GM18517 (cell line): ENCODE results near the gene RBMS3.

Experiments used
- ATAC-seq: cut with Tn5 transposase; IDR thresholded peaks from one replicate; pipeline ENCODE4 v1.9.1; 2021; ENCODE audit warnings: mild to moderate bottlenecking, moderate library complexity; ENCODE audit not compliant: unreplicated experiment

Gene RBMS3

DNA sequence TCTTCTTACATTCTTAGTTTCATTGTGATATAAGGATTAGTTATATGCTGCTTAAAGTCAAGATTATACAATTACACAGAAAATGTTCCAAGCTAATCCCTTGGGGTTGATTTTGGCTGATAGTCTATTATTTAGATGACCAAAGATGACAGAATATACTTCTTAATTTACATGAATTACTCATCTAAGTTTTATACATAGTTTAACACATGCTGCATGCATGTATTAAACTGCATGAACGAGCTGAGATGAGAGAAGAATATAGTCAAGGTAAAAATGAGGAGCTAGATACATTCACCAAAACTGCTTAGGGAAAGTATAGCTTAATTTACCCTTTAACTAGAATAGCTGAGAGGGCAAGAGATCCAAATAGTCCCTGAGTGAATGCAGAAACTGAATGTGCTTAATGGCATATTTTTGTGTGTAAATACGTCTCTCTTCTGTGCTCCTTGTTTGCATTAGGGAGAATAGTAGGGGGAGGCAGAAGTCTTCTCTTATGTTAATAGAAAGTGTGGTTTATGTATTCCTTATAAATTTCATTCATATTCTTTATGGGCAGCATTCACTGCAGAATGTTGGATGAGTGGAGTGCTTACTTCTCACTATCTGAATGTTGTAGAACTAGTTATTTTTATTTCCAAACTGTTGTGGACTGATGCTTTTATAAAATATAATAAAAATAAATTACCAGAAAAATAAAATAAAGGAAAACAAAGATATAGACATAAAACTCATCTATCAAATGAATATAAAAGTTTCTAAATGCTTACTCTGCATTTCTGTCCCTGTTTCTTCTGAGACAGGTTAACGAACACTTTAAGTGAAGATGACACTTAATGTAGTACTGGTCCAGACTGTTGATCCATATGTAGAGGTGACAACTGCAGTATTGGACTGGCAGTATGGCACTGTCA lies 327.8 kb downstream of the RBMS3 start:
- ATAC-seq, result no peak

DNA sequence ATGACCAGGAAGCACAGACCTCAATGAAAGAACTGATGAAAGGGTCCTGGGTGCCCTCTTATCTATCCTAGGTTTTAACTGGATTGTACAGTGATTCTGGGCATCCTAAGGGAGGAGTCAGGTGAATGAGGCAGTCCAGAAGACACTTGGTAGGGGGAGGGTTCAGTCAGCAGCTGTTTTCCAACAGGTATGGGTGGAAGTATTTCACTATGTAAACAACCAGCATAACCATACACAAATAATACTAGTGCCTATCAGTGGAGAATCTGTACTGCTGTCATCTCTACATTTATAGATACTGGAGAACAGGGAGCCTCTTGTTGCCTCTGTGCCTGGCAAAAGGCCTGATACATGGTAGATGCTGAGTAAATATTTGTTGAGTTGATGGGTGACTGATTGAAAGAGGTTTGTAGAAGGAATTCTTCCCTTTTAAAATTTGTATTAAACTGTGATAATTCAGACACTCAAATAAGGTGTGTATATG lies 328.5 kb downstream of the RBMS3 start:
- ATAC-seq, result no peak

DNA sequence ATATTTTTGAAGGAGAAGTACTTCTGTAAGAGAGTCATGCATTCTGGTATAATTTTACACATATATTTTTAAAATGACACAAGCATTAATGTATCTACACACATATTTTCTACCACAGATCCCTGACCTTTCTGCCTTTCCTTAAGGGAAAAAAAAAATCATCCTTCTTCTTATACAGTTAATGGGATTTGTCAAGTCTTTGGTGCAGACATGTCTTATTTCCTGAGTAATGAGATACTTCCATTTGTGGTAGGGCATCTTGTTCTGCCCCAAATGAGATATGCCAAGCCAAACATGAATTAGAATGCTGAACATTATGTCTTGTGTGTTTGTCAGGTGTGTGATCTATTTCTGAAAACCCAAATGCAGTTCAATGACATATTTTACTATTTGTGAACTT lies 329.9 kb downstream of the RBMS3 start:
- ATAC-seq, result no peak

DNA sequence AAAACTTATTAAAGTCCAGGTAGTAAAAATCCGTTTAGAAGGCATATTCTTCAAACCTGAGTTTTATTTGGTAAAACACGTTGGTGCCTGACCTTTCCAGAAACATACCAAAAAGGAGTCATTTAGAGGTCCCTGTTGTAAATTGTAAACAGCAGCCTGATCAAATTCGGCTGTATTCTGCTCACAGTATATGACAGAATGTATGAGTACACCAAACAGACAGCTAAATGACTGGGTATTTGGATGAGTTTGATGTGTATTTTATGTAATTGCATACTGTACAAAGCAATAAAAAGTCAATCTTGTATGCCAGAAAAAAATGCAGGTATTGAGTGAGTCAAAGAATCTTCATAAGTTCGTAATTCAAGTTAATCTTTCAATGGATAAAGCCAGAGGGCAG lies 330.4 kb downstream of the RBMS3 start:
- ATAC-seq, result no peak

DNA sequence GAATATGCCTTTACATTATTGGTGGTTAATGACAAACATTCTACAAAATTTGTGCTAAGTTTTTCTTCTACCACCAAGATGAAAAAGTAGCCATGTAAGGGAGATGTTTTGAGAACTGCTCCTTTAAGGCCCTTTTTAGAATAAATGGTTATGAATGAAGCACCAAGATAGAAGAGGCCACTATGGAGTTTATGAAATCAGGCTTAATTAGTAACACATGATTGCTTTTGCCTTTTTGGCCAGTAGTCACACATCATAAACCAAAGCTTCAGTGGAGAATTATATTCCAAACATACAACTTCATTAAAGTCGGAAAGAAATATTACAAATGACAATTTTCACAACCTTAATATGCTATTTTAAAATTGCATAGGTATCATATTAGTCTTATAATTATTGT lies 331.7 kb downstream of the RBMS3 start:
- no peak for ATAC-seq

DNA sequence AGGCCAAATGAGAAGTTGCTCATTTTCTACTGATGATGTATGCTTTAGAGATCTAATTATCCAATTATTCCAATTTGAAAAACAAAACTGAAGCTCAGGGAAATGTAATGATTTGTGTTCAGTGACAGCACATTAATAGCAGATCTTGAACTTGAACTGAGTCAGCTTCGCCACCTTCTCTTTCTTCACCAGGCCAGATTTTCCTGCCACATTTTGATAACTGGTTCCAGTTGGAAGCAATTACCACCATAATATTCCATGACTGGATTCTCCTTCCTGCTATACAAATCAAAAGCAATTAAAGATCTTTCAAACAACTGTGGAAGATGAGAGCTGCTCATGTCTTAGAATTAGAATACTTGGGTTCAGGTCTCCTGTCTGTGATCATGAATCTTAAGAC lies 334.1 kb downstream of the RBMS3 start:
- ATAC-seq, result no peak

DNA sequence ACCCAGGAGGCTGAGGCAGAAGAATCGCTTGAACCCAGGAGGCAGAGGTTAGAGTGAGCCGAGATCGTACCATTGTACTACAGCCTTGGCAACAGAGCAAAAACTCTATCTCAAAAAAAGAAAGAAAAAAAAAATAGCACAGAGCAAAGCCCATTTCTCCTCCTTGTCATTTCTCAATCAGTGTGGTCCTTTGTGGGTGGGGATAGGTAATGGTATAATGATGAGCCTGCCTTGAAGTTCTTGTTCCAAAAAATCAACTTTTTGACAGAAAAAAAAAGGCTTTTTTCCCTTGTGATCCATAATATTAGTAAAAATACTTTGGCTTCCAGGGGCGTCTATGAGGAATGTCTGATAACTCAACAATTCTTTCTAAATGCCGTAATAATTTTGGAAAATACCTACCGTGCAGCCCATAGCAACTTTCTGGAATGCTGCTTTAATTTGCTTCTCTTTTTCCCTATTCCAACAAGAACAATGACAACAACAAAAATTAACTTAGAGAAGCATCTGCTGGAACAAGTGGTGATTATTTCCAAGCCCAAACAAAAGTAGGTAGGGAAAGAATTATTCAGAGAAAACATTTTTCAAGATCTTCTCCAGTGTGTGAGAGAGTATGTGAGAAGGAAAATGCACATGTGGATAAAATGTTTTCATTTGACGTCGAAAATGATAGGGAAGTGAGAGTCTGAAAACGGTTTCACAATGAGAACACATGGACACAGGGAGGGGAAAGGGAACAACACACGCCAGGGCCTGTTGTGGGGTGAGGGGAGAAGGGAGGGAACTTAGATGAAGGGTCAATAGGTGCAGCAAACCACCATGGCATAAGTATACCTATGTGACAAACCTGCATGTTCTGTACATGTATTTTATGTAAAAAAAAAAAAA lies 337.8 kb downstream of the RBMS3 start:
- ATAC-seq, result no peak

DNA sequence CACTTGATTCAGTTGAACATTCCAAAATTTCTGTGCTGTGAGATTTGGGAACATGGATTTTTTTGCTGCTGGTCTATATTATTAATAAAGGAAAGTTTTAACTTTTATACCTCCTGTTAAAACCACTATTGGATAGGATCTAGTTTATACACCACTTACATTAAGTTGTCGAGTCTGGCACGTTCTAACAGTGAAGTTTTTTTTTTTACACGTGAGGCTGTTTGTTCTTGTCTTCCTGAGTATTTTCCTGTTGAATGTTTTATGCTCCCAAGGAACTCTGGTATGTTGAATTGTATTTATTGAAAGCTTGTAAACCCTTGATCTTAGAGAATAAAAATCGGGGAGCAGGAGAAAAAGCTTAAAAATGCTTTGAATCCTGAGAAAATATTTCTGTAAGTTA lies 338.8 kb downstream of the RBMS3 start:
- ATAC-seq, result no peak

DNA sequence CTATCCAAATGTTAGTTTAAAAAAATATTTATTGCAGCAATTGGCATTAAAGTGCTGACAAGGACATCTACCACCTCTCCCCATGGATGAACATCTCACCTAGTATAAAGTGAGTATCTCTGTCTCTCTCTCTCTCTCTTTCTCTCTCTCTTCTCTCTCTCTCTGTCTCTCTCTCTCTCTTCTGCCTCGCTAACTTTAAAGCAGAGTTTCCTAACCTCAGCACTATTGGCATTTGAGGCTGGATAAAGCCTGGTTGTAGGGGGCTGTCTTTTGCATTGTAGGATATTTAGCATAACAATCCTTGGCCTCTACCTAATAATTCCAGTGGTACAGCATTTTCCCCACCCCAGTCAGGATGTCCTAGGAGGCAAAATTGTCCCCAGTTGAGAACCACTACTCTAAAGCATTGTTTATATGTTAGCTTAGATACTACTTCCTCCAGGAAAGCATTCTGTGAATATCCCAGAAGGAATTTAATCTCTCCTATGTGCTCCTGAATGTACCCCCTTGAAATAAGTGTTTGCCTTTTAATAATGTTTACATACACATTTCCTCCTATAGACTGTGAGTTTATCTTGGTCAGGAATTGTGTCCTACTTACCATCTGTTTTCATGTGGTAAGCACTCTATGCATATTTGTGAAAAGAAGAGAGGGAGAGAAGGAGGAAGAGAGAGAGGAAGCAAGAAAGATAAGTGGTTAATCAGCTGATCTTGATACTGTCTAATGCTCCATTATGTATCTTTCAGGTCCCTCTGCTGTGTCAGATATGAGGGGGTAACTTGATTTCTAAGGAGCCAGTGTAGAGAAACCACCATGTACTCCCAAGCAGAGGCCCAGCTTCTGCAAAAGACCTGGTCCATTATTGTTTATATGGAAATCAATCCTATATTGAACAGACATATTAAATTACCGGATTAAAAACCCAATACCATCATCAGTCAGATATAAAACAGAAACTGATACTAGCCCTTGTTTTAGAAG lies 346.6 kb downstream of the RBMS3 start:
- no peak for ATAC-seq

DNA sequence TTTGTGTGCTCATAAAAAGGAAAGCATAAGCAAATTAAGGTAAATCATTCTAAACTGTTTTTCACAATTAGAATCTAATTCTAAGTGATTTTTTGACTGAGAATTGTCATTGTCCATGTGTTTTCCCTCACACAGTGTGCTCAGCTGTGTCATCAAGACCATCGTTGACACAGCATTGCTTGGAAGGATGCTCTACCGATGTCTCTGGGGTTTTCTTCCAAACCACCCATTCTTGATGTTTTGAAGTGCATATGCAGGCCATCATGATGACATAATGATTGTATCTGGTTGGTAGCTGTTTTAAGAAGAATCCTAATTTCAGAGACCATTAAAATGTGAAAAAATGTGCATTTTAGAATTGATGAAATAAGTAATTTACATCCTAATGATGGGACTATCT lies 347.9 kb downstream of the RBMS3 start:
- ATAC-seq, result no peak

DNA sequence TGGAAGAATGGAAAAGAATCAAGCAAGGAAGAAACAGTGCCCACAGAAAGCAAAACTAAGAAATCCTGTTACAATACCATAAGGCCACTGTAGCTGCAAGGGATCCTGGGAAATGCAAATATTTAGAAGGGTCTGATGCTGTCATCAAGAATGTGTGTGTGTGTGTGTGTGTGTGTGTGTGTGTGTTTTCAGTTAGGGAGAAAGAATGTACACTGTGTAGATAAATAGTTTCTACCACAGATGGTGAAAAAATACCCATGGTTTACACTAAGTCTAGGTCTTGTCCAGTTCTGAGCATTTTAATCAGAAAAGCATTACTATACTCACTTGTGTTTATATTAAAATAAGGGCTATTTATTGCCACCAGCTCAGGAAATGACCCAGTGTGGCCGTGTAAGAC lies 355.0 kb downstream of the RBMS3 start:
- no peak for ATAC-seq

DNA sequence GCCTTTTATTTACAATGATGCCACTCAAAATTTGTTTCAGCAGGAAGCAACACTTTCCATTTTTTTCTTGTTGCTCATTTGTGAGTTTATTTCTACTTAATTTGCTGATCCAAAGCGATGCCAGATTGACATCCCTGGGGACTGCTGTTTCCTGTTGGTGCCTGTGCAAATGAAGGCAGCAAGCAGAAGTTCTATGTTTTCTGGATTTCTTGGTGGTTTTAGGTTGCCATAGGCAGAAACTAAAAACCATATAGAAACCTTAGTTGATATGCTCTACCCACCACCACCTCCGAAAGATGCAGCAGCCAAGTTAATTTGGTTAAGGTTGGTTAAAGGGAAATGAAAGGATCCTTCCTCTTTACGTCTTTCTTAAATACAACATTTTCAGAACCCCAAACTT lies 356.2 kb downstream of the RBMS3 start:
- no peak for ATAC-seq

DNA sequence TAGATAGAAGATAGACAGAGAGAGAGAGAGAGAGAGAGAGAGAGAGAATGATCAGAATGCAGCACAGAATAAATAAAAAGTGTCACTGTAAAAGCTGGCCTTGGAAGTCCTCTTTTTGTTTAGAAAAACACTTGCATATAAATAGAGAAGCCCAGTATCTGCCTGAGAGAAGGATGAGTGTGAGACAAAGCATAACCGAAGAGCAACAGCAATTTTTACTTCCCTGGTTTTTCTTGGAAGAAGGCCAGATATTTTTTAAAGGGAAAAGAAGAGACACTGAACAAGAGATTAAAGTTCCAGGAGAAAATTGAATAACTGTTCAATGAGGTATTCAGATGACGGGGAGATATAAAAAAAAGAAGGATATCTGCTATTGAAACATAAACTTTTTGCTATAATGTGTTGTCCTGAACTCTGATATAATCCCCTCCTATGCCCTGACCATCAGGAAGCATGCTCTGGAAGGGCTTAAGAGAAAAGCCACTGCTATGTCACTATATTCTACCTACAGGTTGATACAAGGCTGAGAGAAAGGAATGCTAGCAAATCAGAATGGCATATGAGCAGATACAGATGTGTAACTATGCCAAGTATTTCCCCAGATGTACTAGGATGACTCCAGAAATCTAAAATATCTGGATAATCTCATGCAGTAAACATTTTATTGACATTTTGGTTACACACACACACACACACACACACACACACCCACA lies 358.9 kb downstream of the RBMS3 start:
- ATAC-seq, result no peak

DNA sequence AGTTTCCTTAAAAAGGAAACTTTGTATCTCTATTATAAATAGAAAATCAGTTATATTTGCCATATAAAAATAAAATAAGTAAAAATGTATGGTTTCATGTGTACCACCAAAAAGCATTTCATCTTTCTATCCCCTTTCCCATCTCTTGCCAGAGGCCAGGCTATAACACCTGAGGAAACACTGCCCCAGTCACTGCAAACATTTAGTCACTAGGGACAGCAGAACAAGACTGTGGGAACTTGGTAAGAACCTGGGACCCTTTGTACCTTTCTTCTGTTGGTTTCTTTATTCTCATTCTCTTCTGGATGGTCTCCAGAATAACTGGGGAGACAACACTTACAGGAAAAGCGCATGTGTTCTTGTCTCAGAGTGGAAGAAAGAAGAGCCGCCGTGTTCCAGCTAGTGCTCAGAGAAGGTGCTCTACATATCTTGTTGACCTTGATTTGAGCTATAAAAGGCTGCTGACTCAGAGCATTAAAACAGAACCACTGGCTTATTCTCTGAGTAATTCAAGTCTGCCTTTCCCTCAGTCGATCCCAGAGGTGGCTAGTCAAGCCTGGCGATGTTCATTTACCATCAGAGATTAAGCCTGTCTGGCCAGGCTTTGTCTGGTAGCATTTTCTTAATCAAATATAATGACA lies 361.6 kb downstream of the RBMS3 start:
- ATAC-seq, result no peak

DNA sequence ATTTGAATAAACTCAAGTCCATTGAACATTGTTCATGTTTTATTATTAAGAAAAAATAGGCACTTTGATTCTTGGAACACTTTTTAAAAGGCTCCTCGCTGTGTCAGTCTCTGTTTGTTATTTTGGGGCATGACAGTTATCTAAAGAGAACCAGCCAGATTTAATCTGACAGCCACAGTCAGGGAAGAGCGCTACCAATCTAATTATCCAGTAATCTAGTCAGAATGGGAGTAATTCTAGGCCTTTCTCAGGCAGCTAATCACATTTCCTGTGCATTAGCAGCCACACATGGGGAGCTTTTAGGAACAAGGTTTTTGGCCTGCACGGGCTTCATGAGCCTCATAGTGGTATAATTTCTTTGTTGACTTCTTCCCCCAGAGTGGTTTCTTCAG lies 362.2 kb downstream of the RBMS3 start:
- ATAC-seq, result no peak

DNA sequence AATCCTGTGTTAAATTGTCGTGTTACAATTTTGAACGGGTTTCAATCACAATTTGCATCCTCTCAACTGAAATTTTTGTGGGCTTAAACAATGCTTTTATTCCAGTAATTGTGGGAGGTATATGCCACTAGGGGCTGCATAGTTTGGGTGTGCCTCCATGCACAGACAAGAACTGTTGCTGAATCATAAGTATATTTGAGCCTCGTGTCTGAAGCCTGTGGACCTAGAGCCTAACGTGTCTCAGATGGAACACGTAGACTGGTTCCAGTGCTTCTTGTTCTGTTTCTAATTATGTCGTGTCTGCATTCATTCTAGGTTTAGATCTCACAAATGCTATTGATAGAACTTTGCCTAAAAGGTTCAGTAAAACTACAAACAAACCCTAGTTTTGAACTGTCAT lies 363.4 kb downstream of the RBMS3 start:
- ATAC-seq, result no peak

DNA sequence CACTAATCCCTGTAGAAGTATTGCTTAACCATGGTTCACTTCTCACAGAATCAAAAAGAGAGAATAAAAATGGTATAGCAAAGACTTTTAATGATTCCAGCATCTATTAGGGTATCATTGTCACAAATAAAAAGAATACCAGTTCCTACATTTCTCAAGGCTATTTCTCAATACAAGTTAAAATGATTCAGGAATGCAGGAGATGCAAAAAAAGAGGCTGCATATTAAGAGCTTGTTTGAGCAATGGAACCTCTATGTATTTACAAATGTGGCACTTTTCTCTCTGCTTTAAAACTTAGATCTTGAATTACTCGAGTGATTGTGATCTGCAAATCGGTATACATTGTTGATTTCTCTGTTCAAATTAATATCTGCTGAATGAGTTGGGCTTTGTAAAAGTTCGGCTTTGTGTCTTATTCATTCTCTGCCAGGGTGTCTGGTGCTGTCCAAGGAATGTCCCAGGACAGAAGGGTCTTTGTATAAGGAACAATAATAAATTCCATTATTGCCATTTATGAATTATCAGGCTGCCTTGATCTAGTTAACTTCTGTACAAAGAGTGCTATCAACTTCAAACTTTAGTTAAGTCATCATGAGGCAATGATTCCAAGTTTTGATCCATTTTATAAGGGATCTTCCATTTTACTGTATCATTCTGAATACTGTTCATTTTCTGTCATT lies 364.2 kb downstream of the RBMS3 start:
- ATAC-seq, result no peak

DNA sequence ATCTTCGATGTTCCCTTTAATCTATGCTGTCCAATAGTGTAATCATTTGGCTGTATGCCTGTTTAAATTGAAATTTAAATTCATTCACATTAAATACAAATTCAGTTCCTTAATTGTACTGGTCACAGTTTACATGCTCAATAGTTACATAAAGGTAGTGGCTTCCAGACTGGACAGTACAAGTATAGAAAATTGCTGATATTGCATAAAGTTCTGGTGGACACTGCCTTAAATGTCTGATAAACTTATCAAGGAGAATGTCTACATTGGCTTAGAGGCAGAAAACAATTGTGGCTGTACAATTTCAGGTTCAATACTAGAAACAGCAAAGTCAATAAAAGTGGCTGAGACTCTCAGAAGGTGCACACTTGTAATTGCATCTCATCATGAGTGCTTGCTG lies 365.2 kb downstream of the RBMS3 start:
- ATAC-seq, result no peak
